ENCODE results near the gene ATG7. TPM values are rescaled to one million over a fixed set of nuclear protein-coding genes. Genes with fewer than 3 reads are reported as not detected.

ATG7 gene
- total RNA-seq, 2 donors from 2014 or later, result 33.9 to 38.4 TPM

DNA sequence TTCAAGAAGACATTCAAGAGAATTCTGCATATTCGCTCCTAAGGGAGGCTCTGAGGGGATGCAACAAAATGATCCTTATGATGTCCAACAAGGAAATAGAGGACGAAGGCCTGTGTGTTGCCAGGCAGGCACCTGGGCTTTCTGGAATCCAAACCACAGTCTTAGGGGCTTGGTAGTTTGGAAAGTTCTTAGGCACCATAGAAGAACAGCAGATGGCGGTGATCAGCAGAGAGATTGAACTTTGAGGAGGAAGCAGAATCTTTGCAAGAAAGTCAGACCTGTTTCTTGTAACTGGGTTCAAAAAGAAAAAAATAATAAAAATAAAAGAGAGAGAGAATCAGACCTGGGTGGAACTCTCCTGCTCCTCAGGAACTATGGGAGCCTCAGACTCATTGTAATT lies 11.7 kb upstream of the ATG7 start:
- Mint-ChIP-seq H3K36me3 (ENCODE audit: low read depth) (no peaks in the 10 kb centered on the region), H3K4me1 (peaks cover 5% of the 10 kb centered on the region), H3K27me3 (ENCODE audit: insufficient read depth) (peaks cover 24% of the 10 kb centered on the region), H3K4me3 (no peak overlapping the region), H3K27ac (no peak overlapping the region), H3K9me3 (no peaks in the 10 kb centered on the region)
- no peak for DNase-seq
- H3K4me3 ChIP-seq (ENCODE audit: low read length), result no peak overlapping the region
- H3K4me1 ChIP-seq (ENCODE audit: control insufficient read depth, insufficient read depth, low read length), result peaks cover 5% of the 10 kb centered on the region
- H3K27me3 ChIP-seq (ENCODE audit: control insufficient read depth, insufficient read depth, low read length, poor library complexity, severe bottlenecking), result peaks cover 28% of the 10 kb centered on the region
- no peaks in the 10 kb centered on the region for H3K36me3 ChIP-seq (ENCODE audit: control insufficient read depth, insufficient read depth, low read length)
- H3K9me3 ChIP-seq (ENCODE audit: control insufficient read depth, low read length), result no peaks in the 10 kb centered on the region
- H3K27ac ChIP-seq (ENCODE audit: low read depth, low read length), result no peak overlapping the region
- H3K9ac ChIP-seq (ENCODE audit: extremely low read depth, low read length, poor library complexity, severe bottlenecking), result no peak overlapping the region
- TF ChIP-seq, protein P1, sequence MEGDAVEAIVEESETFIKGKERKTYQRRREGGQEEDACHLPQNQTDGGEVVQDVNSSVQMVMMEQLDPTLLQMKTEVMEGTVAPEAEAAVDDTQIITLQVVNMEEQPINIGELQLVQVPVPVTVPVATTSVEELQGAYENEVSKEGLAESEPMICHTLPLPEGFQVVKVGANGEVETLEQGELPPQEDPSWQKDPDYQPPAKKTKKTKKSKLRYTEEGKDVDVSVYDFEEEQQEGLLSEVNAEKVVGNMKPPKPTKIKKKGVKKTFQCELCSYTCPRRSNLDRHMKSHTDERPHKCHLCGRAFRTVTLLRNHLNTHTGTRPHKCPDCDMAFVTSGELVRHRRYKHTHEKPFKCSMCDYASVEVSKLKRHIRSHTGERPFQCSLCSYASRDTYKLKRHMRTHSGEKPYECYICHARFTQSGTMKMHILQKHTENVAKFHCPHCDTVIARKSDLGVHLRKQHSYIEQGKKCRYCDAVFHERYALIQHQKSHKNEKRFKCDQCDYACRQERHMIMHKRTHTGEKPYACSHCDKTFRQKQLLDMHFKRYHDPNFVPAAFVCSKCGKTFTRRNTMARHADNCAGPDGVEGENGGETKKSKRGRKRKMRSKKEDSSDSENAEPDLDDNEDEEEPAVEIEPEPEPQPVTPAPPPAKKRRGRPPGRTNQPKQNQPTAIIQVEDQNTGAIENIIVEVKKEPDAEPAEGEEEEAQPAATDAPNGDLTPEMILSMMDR (conservative IDR thresholded peaks at IDR 0.05), result peak; percentile 32
- 84 to 90% methylated on average over 3 of the region's 3 CpGs for WGBS, 2 experiments (ENCODE audit: insufficient coverage in 1 of 2, insufficient read length in 1 of 2)

DNA sequence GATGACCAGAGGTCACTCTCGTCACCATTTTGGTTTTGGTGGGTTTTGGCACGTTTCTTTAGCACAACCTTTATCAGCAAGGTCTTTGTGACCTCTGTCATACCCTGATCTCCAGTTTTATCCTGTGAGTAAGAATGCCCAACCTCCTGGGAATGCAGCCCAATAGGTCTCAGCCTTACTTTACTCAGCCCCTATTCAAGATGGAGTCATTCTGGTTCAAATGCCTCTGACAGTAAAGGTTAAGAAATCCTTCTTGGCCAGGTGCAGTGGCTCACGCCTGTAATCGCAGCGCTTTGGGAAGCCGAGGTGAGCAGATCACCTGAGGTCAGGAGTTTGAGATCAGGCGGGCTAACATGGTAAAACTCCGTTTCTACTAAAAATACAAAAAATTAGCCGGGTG lies 3.2 kb upstream of the ATG7 start:
- Histone ChIP-seq H3K36me3 (ENCODE audit: control insufficient read depth, insufficient read depth, low read length) (no peaks in the 10 kb centered on the region), H3K4me3 (ENCODE audit: low read length) (no peak overlapping the region), H3K27ac (ENCODE audit: low read depth, low read length) (no peak overlapping the region), H3K9me3 (ENCODE audit: control insufficient read depth, low read length) (no peaks in the 10 kb centered on the region), H3K4me1 (ENCODE audit: control insufficient read depth, insufficient read depth, low read length) (peaks cover 3% of the 10 kb centered on the region), H3K27me3 (ENCODE audit: control insufficient read depth, insufficient read depth, low read length, poor library complexity, severe bottlenecking) (peaks cover 1% of the 10 kb centered on the region), H3K9ac (ENCODE audit: extremely low read depth, low read length, poor library complexity, severe bottlenecking) (no peak overlapping the region)
- Mint-ChIP-seq H3K4me1 (peaks cover 10% of the 10 kb centered on the region), H3K27ac (no peak overlapping the region), H3K9me3 (no peaks in the 10 kb centered on the region), H3K4me3 (no peak overlapping the region), H3K27me3 (ENCODE audit: insufficient read depth) (peaks cover 18% of the 10 kb centered on the region), H3K36me3 (ENCODE audit: low read depth) (no peaks in the 10 kb centered on the region)
- WGBS, 2 experiments (ENCODE audit: insufficient coverage in 1 of 2, insufficient read length in 1 of 2), result 90 to 92% methylated on average over 8 to 9 of the region's 9 CpGs
- no peak for DNase-seq
- TF ChIP-seq, protein P1 (conservative IDR thresholded peaks at IDR 0.05), result no peak

DNA sequence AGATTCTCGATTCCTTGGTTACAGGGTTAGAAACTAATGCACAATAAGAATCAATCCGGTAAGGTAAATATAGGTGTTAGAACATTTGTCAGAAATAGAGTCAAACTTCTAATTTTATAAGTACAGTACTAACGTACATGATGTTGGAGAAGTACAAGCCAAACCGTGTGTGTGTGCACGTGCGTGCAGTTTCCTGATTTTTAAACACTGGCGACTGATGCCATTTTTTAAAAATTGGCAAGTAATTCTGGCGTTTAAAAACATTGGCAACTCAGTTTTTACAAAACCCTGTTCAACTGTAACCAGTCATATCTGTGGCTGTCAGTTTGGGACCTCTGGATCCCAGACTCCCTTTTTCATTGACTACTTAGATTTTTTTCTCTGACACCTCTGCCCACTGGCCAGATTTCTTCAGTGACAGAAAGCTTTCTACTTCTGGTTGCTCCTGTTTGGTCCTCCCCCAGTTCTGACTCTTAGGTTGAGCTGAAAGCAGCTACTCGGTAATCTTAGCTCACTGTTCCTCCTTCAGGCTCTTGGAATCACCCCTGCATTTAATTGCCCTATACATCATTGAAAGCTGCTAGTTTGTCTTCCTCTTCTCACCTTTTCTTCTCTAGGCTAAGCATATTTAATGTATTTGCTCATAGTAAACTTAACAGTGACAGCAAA lies 843 bp downstream of the ATG7 start:
- DNase-seq, result no peak
- H3K9me3 Mint-ChIP-seq, result peaks cover 18% of the 10 kb centered on the region
- Histone ChIP-seq H3K4me3 (ENCODE audit: low read length) (peak overlapping the region; percentile 95), H3K9ac (ENCODE audit: extremely low read depth, low read length, poor library complexity, severe bottlenecking) (peak overlapping the region; percentile 94), H3K9me3 (ENCODE audit: control insufficient read depth, low read length) (peaks cover 13% of the 10 kb centered on the region), H3K27ac (ENCODE audit: low read depth, low read length) (no peak overlapping the region), H3K27me3 (ENCODE audit: control insufficient read depth, insufficient read depth, low read length, poor library complexity, severe bottlenecking) (no peaks in the 10 kb centered on the region), H3K36me3 (ENCODE audit: control insufficient read depth, insufficient read depth, low read length) (peaks cover 13% of the 10 kb centered on the region), H3K4me1 (ENCODE audit: control insufficient read depth, insufficient read depth, low read length) (peaks cover 3% of the 10 kb centered on the region)
- TF ChIP-seq, protein P1 (conservative IDR thresholded peaks at IDR 0.05), result no peak
- peak overlapping the region; percentile 97 for H3K4me3 Mint-ChIP-seq
- H3K27me3 Mint-ChIP-seq (ENCODE audit: insufficient read depth), result peaks cover 1% of the 10 kb centered on the region
- peaks cover 24% of the 10 kb centered on the region for H3K36me3 Mint-ChIP-seq (ENCODE audit: low read depth)
- peak overlapping the region; percentile 99 for H3K27ac Mint-ChIP-seq
- 26 to 43% methylated on average over 4 to 9 of the region's 9 CpGs for WGBS, 2 experiments (ENCODE audit: insufficient coverage in 1 of 2, insufficient read length in 1 of 2)
- peaks cover 10% of the 10 kb centered on the region for H3K4me1 Mint-ChIP-seq
